CD4-positive, alpha-beta T cell treated with Interleukin-17A for 4 hours (primary cell): ENCODE results near the gene CFAP20DC.

ENCODE experiments used
- DNase-seq: peaks from one replicate; pipeline ENCODE4 v3.0.0-alpha.2; 2020; ENCODE audit warnings: mixed read lengths

CFAP20DC gene

DNA sequence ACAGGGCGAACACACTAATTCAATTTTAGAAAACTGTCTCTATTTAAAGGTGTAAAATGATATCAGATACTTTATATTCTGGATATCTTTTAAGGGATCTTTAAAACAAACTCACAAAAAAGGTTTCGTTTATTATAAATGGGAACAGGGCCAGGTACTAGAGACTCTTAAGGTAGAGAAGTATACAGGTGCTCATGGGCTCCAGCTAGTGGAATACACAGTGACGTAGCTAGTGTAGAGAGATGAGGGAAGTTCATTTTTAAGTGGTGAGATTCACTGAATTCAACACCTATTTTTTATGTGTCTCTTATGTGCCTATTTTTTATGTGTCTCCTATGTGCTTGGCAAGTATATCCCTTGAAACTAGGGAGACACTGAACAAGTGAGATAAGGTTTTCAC lies 250.6 kb downstream of the CFAP20DC start:
- no peak for DNase-seq

DNA sequence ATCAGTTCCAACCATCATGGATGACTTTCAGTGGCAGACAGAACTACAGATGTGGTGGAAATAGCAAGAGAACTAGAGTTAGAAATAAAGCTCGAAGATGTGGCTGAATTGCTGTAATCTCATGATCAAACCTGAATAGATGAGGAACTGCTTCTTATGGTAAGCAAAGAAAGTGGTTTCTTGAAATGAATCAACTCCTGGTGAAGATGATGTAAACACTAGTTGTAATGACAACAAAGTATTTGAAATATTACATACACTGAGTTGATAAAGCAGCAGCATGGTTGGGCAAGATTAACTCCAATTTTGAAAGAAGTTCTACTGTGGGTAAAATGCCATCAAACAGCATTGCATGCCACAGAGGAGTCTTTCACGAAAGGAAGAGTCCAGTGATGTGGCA lies 251.5 kb downstream of the CFAP20DC start:
- no peak for DNase-seq

DNA sequence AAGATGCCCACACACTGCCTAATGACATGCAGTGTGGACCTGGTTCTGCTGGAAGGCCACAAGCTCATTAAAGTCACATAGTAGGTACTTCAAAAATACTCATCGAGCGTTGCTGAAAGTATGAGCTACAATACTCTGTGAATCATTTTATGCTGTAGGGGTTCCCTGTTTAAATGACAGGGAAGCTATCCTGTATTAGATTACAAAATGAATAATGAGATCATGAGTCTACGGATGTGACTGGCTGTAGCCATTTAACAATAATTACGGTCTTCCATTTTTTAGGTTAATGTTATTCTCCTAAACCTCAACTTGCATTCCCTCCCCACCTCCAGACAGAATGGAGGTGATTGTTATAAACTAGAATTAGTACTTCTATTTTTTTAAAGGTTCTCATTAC lies 255.1 kb downstream of the CFAP20DC start:
- DNase-seq = no peak

DNA sequence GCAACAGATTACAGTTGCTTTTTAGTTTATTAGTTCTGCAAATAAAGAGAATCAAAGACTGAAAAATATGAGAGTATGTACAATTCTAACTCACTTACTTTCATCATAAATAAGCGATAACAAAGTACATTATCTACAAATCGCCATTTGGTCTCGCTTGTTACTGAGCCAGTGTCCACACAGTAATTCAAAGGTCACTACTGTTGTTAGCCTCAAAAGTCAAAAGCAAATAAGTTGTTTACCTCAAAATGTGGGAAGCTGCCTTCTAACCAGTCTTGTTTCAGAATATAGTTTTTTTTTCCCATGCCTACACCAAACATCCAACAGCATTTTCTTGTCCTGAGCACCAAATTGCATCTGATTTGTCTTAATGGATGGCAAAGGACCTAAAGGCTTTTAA lies 255.9 kb downstream of the CFAP20DC start:
- no peak for DNase-seq

DNA sequence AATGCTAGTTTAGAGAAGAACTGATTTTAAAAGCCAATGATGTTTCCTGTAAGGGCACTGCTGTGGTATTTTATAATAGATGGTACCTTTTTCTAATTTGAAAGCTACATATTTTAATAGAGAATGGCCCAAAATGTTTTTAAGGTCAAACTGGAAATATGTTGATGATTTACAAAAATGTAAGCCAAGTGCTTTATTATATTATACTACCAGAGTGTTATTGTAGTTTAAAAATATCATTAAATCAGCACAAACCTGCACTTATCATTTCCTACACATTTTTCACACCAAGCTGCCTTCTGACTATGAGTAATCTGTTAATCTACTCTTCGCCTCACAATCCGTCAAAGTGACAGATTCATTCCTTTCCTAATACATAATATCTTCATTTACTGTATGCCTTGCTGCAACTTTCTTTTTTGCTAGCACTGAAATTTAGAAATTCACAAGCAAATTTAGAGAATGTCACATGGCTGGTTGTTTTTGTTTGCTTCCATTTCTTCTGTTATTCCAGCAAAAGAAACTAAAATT lies 256.8 kb downstream of the CFAP20DC start:
- DNase-seq = no peak

DNA sequence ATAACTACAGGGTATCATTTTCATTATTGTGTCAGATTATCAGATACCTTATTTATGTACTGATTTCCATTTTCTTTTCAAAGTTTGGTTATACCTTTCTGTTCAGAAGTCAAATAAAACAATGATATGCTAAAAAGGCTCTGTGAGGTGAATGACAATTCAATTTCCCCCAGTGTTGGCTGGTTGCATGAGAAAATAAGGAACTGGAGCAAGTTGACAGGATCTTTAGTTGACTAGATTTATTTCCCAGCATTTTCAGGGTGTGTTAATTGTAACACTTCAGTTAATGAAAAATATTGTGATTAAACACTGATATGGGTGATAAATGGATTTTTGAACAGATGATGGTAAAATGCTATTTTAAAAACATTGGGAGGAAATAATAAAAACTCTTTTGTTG lies 260.4 kb downstream of the CFAP20DC start:
- no peak for DNase-seq

DNA sequence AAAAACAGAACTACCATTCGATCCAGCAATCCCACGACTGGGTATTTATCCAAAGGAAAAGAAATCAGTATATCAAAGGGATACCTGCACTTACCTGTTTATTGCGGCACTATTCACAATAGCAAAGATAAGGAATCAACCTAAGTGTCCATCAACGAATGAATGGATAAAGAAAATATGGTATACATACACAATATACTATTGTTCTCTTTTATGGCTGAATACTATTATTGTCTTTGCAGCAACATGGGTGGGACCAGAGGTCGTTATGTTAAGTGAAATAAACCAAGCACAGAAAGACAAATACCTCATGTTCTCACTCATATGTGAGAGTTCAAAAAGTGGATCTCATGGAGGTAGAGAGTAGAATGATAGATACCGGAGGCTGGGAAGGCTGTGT lies 264.9 kb downstream of the CFAP20DC start:
- DNase-seq = no peak

DNA sequence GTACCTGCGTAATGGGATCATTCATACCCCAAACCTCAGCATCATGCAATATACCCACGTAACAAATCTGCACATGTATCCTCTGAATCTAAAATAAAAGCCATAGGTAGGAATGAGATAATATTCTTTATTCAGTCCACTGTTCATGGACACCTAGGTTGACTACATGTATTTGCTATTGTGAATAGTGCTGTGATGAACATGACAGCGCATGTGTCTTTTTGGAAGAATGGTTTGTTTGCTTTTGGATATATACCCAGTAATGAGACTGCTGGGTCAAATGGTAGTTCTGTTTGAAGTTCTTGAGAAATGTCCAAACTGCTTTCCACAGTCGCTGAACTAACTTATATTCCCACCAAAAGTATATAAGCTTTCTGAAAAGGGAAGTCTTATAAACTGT lies 265.4 kb downstream of the CFAP20DC start:
- DNase-seq = no peak

DNA sequence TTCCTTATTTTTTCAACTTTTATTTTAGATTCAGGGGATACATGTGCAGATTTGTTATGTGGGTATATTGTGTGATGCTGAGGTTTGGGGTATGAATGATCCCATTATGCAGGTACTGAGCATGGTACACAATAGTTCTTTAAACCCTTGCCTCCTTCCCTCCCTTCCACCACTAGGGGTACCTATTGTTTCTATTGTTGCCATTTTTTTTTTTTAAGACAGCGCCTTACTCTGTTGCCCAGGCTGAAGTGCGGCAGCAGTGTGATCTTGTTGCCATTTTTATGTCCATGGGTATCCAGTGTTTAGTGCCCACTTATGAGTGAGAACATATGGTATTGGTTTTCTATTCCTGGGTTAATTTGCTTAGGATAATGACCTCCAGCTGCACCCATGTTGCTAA lies 266.0 kb downstream of the CFAP20DC start:
- DNase-seq = no peak

DNA sequence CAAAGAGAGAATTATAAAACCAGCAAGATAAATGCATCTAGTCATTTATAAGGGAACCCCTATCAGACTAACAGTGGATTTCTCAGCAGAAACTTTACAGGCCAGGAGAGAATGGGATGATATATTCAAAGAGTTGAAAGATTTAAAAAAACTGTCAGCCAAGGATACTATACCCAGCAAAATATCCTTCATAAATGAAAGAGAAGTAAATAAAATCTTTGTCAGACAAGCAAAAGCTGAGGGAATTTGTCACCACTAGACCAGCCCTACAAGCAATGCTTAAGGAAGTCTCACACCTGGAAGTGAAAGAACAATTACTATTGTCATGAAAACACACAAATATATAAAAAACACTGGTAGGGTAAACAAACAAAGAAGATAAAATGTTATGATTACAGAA lies 269.9 kb downstream of the CFAP20DC start:
- DNase-seq = no peak

DNA sequence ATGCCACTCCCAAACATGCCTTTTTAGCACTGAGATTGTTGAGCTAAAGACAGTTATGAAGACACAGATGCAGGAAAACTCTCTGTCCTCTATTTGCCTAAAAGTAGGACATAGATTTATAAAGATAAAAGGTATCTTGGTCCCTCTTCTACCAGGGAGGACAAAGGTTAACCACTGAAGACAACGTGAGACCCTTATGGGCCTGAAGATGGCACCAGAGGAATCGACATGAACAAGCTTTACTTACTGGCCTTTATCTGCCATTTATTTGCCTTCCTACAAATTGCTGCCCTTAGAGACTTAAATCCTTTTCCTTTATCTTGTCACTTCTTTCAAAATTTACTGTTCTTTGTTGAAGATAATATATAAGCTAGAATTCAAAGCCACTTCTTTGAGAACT lies 273.6 kb downstream of the CFAP20DC start:
- no peak for DNase-seq

DNA sequence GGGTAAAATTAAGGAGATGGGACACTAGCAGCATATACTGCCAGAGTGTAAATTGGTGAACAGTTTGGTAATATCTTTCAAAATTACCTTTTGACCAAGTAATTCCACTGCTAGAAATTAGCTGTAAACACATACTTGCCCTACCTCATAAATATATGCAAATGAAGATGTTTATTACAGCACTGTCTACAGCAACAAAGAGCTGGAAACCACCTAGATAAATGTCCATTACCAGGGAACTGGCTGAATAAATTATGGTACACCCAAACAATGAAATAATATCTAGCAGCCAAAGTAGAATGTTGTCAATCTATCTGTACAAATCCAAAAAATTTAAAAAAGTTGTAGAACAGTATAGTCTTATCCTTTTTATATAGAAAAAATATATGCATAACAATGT lies 277.4 kb downstream of the CFAP20DC start:
- no peak for DNase-seq

DNA sequence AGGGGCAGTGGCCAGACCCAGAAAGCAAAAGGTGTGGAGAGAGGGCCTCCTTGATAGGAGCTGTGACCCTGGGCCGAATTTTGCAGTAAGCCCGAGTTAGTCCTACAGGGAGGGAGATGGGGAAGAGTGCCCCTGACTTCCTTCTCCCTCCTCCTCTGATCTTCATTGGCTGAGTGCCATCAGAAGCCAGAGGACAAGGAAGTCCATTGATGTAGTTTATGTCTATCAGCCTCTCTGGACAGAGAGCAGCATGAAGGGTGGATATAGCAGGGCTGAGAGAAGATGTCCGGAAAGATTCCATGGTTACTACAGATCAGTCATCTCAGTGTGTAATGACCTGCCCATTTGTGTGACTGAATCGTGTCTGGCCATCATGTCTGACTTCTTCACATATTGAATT lies 280.8 kb downstream of the CFAP20DC start:
- no peak for DNase-seq

DNA sequence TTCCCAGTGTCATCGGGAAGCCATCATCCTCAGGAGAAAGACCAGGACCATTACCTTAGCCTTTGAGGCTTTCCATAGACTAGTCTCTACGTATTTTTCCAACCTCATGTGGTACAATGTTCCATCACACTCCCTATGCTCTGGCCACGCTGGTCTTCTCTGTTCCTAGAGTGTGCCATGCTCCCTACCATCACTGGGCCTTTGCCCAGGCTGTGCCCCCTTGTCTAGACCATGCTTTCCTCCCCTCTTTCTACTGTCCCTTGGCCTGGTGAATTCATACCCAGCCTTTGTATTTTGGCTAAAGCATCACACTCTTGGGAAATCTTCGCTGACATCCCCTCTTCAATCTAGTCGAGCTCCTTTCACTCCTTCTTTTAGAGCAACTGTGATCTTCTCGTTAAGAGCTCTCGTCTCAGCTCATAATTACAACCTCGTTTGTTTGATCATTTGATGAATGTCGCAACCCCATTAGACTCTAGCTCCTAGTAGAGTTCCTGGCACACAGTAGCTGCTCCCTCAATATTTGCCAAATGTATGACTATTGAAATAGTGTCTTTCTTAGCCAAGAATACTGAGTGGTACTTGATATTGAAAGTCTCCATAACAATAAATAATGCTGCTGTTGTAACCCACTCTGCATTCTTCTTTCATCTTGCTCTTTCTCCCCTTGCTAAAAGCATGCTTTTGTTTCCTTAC lies 283.1 kb downstream of the CFAP20DC start:
- no peak for DNase-seq

DNA sequence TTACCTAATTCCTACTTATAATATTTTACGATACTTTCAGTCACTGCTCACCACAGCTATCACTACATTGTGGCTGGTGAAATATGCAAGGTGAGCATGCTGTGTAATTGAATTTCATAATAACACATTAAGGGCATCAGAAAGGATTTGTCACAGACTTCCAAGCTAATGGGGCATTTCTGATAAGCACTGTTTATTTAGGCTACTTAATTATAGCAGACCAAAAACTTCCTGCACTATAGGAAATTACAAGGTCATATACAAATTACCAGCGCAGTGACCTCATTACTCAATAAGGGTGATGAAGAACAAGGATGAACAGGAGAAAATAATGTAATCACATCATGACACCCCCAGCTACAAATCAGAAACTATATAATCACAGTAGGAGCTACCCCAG lies 294.7 kb downstream of the CFAP20DC start:
- DNase-seq = no peak

DNA sequence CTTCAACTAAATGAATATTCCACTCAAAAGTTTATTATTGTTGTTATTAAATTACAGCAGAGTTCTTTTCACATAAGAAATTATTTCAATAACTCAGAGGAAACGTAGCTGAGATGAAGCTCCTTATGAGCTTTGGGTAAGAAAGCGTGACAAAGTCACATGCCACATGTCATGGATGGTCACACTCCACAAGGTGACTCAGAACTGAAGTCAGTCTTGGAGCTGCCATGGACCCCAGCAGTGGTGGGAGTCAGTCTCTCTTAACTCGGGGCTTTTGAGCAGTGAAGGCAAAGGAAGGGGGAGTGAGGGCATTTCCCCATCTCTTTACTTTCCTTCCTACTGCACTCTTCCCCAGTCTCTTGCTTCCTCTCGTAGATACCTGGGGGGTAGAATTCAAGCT lies 295.8 kb downstream of the CFAP20DC start:
- no peak for DNase-seq

DNA sequence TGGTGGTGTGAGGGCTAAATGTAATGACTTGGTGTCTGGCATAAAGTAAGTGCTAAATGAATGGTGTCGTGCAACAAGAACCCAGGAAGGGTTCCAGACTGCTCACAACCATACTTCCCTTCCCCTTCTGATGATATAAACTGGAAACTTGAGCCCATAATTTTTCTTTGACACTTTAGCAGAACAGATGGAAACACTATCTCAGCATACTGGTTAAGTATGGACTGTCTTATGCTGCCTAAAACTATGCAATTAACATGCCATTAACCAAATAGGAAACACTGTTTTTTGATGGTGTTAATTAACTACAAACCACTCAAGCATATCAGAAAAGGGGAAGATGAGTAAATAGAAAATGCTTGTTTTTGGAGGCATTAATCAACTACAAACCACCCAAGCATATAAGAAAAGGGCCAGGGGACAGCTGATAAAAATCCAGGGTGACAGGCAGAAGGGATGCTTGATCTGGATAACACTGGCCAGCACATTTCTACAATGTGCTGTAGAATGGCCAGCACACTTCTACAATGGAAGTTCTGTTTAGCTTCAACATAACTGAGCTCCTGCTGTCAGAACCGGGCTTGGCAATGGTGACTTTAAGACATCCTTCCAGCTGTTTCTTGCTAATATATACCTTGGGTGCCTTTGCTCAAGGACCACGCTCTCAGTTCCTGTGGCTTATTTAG lies 297.8 kb downstream of the CFAP20DC start:
- no peak for DNase-seq

DNA sequence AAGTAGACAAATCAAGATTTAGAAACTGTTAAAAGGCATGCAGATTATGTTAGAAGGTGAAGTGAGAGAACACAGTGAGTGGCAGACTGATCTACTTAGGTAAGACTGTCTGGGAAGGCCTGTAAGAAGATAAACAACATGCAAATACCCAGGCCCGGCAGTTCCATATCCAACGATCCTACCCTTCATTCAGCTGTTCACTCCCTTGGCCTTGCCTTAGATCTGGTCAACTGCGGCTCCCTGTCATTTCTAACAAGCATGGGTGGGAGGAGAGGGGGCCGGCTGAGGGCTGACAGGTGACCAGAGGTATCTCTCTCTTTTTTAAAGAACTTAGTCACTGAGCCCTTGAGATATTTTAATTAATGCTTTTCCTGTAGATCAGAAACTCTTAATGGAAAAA lies 298.6 kb downstream of the CFAP20DC start:
- no peak for DNase-seq

DNA sequence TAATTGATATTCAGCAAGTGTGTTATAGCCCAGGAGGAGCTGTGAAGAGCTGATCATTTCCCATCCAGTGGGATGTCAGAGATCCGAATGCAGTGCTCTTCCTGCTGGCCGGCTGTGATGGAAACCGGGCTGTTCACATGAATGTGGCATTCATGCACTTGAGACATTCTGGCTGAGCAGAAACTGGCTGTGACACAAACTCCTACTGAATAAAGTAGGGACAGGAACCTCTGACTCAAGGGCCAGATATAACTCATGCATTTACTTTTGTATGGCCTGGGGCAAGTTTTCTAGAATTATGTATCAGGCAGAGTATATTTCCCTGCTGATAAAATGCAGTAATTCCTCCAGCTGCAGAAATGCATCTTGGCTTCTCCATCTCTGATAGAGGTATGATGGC lies 299.9 kb downstream of the CFAP20DC start:
- no peak for DNase-seq

DNA sequence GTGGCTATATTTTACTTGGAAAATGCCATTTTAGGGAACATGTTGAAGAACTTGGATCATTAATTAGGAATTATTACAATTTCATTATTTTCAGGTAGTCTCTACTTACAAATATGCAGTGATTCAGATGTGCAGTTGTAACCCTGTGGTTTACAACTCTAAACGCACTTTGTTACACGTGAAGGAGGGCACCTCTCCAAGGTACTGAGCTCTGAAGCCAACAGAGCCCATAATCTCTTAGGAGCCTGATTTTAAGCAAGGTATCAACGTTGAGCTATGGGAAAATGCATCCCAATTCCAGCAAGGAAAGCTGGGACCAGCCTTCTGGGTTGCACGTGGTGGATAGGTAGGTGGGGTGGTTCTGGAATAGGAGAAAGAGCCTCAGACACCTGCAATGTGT lies 301.8 kb downstream of the CFAP20DC start:
- no peak for DNase-seq

DNA sequence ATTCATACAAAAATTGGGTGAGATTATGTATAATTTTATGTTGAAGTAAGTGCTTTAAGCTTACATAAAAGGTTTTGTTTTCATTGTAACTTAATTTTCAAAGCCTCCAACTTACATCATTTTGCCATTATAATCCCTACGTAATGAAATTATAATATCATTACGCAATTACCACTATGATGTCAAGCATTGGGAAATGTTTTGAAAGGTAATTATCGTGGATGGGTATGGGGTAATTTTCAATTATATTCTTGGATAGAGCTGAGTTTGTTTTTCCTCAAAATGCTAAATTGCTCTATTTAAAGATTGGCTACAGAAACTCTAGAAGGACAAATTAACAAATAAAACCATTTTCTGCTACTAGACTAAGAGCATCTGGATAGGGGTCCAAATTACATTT lies 303.1 kb downstream of the CFAP20DC start:
- no peak for DNase-seq

DNA sequence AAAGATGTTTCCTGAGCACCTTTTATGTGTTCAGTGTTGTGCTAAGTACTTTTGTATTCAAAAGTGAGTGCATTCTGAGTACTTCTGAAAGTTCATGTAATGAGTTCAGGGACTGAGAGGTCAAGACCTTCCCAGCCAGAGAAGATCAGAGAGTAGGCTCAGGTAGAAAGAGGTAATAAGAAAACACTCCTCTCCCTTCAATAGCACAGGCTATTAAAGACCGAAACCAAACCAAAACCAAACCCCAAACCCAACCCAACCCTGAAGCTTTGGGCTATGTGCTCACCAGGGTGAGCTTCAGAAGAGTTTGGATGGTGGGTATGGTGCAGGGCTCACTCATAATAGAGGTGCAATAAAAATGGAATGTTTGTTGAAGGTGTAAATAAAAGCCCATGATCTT lies 306.5 kb downstream of the CFAP20DC start:
- no peak for DNase-seq

DNA sequence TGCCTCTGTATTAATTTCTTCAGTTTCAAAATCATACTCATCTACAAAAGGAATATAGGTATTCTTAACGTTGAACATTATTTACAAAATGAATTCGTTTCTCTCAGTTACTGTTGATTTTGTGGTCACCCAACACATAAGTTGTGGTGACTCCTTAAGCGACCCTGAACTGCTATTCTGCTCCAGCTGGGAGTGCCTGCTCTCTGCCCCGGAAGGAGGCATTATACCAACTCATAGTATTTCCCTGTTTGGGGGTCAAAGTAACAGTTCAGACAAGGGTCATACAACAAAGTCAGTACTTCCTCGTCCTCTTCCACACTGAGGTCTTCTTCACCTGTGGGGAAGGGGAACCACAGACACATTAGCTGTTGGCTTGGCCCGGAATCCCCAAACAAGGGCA lies 307.6 kb downstream of the CFAP20DC start:
- no peak for DNase-seq

DNA sequence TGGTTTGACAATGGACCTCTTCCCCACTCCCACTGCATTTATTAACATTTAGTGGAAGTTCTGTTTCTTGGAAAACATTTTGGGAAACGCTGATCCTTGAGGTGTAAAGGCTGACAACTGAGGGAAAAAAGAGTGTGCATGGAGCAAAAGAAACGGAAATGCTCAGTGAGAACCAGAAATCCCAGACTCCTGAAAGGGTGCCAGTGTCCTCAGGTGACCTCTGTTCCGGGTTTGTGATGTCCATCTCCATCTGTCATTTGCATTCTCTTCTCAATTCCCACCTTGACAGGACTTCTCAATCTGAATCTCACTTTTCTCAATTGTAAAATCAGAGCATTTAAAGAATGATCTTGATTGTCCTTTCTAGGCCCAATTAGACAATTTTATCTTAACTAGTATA lies 312.2 kb downstream of the CFAP20DC start:
- no peak for DNase-seq

DNA sequence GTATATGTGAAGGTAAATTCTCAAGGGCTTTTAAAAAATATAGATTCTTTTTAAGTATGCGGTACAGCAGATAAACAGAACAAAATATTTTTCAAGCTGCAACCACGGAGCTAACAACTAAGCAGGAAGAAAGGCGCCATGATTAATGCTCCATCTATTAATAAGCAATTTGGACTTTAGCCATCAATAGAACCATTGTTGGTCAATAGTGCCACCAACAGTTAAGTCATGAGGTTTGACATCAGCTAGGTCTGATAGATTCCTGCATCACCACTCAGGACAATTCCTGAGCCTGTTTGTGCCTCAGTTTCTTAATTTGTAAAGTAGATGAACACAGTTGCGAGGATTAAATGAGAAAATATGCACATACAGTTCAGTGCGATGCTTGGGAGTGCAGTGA lies 318.2 kb downstream of the CFAP20DC start:
- no peak for DNase-seq
